Measurements from ENCODE around the gene CNP. TPM values are rescaled to one million over a fixed set of nuclear protein-coding genes. Genes with fewer than 3 reads are reported as not detected.

CNP gene
- total RNA-seq = 67.1 and 73.0 TPM in 2 replicates

DNA sequence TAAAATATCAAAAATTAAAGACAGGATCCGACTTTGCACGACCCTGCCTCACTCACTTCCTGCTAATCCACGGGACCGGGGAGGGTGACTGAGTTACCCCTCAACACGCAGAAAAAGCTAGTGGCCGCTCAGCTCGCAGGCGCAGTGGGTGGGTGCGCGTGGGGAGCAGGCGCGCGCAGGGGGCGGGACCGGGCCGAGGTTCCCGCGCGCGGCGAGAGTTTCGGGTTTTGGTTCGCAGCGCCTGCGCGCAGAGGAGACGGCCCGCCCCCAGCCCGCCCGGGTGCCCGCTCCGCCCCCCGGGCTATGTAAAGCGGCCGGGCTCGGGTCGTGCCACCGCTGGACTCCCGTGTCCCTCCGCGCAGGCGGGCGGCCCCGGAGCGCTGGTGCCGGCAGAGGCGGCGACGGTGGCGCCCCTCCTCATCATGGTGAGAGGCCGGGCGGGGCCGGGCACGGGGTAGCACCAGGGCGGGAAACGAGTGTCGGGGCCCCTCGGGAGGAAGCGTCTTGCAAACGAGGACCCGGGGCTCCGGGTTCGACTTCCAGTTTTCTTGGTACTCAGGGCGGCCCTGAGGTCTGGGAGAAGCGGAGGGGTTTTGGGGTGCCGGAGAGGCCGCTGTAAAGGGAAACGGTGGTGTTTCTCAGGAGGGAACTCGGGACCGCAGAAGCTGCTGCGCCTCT, at the start of gene CNP:
TSS of gene CNP (plus strand) at position 333 of the 678 bp plus-strand sequence. CDS start at position 423, 90 bp downstream.

DNA sequence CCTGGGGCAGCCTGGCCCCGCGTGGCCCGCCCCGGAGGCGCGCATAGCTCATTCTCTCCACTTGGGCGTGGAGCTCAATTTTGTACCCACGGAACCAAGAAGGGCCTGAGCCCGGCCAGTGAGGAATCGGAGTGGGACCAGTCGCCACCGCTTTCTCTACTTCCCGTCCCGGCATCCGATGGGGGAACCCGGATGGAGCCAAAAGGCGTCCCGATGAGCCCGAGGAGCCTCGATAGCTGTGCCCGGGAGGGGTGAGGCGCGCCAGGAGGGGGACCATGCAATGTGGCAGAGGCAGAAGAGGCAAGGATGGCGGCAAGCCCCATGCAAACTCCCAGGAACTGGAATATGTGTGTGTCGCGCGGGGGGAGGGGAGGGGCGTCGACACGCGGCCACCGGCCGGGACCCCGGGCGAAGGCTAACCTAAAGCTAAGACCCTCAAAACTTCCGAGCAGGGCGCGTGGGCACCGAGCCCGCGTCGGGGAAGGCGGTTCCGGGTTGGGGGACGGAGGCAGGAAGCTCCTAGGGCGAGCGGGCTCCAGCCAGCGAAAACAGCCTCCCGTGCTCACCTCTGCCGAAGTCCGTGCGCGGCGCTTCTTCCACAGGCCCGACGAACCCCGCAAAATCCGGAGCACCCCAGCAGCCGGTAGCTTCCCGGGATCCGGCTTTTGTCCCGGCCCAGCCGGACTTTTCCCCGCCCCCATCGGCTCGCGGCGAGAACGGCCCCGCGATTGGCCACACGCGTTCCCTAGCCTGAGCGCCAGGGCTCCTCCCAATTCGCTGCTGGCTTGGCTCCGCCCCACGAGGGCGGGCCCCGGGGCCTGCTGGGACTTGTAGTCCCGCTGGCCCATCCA, 48.1 kb upstream of the CNP start, which contains the start of gene ACLY:
TSS of gene ACLY (minus strand) at position 638 of the 851 bp plus-strand sequence. CDS start 5,078 bp downstream, outside the sequence.

DNA sequence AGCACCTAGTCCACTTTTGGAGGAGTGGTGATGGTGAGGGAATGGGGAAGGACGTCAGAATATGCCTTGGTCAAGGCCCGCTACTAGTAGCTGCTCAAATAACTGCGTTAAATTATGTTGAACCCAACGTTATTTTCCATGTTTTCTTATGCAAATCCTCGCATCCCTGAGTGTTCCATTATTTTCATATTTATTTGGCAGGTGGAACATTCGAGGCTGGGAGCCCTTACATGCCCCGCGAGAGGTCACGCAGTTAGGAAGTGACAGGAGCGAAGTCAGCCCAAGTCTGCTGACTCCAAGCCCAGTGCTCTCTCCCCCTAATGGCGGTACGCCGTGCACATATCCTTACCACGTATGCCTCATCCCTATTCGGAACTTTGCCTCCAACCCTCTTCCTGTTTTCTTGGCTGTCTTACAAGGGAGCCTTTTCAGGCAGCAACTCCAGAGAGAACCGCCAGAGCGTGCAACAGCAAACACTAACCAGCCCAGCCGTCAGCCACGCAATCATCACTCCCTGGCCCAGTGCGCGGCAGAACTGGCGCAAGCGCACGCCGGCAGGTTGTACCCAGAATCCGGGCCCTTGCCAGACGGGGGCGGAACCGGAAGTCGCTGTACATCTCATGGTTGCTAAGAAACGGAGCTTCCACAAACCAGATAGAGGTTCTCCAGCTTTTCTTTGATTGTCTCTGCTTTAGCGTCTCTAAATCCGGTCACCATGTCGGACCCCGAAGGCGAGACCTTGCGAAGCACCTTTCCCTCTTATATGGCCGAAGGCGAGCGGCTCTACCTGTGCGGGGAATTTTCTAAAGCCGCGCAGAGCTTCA, 36.4 kb upstream of the CNP start, which contains the start of gene ODAD4:
TSS of gene ODAD4 (plus strand) at position 609 of the 824 bp plus-strand sequence. CDS start at position 716, 107 bp downstream.

DNA sequence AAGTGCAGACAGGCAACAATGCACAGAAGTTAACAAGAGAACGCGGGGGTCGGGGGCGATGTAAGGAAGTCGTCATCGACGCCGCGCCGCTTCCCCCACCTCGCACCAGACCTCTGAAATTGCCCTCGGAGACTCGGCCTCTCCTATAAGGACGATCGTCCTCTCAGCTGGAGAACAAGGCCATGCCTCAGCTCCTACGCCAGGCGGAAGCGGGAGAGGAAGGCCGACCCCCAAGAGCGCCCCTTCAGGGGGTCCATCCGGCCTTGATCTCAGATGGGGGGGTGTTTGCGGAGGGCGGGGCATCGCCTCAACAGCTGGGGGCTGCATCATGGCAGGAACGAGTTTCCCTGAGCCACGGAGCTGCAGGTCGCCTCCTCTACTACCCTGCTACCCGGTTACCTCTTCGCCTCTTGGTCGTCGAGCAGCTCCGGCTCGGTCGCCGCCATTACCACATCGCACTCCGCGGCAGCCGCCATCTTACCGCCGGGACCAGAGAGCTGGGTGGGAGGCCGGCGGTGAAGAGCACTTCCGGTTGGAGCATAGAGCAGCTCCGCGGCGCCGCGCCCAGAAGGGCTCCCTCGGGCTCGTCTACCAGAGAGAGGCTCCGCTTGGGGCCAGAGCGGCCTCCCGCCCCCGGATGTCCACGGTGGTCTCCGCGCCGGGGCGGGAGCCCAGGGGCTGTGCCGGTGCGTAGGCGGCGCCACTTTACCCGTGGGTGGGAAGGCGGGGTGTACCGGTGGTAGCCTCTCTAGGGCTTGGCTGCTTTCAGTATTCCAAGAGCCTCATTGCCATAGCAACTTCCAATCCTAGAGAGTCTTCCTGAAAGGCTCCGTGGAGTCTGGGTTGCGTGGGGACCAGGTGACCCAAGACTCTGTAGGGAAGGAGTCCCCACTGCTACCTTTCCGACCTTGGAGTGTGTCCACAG, 50.6 kb downstream of the CNP start, which contains the start of gene DNAJC7:
TSS of gene DNAJC7 (minus strand) at position 499 of the 925 bp plus-strand sequence. CDS start at position 476, 23 bp downstream.

DNA sequence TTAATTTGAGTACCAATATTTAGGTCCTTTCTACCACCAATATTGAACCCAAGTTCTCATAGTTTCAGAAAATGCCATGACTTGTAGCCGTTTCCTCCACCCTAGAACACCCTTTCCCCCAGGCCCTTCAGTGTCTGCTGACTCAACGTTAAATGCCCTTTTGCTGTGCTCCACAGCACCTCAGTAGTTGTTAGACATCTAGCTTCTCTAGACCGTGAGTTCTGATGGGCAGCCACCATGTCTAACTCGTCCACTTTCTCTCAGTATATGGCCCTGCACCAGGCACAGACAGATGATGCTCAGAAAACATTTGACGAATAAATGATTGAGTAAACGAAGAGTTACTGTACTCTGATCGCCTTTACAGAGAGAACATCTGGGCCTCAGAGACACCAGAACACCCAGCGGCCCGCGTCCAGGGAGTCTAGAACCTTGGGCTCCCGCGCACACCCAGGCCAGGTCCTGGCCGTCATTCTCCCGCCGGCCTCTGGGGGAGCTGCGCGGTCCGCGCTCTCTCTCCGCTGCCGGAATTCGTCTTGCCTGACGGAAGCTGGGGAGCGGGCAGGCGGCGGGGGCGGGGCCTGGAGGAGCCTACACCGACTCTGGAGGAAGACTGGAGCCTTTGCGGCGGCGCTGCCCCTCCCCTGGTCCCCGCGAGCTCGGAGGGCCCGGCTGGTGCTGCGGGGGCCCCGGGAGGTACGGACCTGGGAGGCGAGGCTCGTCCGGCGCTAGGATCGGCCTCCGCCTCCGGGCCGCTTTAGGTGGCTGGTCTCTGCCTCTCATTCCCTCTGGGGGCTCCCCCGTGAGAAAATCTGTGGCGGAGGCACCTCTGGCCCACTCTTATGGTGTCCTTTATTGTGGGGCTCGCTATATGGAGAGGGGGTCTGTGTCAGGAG, 53.2 kb downstream of the CNP start, which contains the start of gene NKIRAS2:
TSS of gene NKIRAS2 (plus strand) at position 582 of the 896 bp plus-strand sequence. CDS start 1,488 bp downstream, outside the sequence.

Other genes starting within 250 kb of the CNP start
- 0.11 TPM in 1 of 2 replicates, not detected in the other for gene HAP1, start 232.2 kb upstream of the CNP start, total RNA-seq
- gene JUP, start 180.1 kb upstream of the CNP start, total RNA-seq = 5.1 and 9.0 TPM in 2 replicates
- 41.6 and 49.8 TPM in 2 replicates for gene P3H4, start 154.8 kb upstream of the CNP start, total RNA-seq
- 340 and 384 TPM in 2 replicates for gene FKBP10, start 153.8 kb upstream of the CNP start, total RNA-seq
- gene NT5C3B, start 130.6 kb upstream of the CNP start, total RNA-seq = 77.0 and 90.6 TPM in 2 replicates
- gene KLHL10, start 129.0 kb upstream of the CNP start, total RNA-seq = 0.13 and 0.43 TPM in 2 replicates
- 28.7 and 34.7 TPM in 2 replicates for gene KLHL11, start 101.4 kb upstream of the CNP start, total RNA-seq
- gene ACLY, start 47.8 kb upstream of the CNP start, total RNA-seq = 109 and 118 TPM in 2 replicates
- 1.3 and 3.9 TPM in 2 replicates for gene ODAD4, start 36.2 kb upstream of the CNP start, total RNA-seq
- gene DNAJC7, start 50.6 kb downstream of the CNP start, total RNA-seq = 80.9 and 81.3 TPM in 2 replicates
- gene NKIRAS2, start 53.3 kb downstream of the CNP start, total RNA-seq = 23.5 and 26.4 TPM in 2 replicates
- 0.11 and 0.26 TPM in 2 replicates for gene C17orf113, start 83.8 kb downstream of the CNP start, total RNA-seq
- gene ZNF385C, start 131.7 kb downstream of the CNP start, total RNA-seq = not detected in 2 replicates
- gene DHX58, start 145.9 kb downstream of the CNP start, total RNA-seq = 15.0 and 15.2 TPM in 2 replicates
- gene KAT2A, start 154.6 kb downstream of the CNP start, total RNA-seq = 6.5 and 9.6 TPM in 2 replicates
- not detected in 2 replicates for gene HSPB9, start 156.0 kb downstream of the CNP start, total RNA-seq
- gene RAB5C, start 188.2 kb downstream of the CNP start, total RNA-seq = 78.4 and 80.0 TPM in 2 replicates
- under 0.01 TPM in 1 of 2 replicates, not detected in the other for gene KCNH4, start 214.3 kb downstream of the CNP start, total RNA-seq
- gene HCRT, start 218.7 kb downstream of the CNP start, total RNA-seq = not detected in 2 replicates
- 22.8 and 24.3 TPM in 2 replicates for gene GHDC, start 227.7 kb downstream of the CNP start, total RNA-seq